ES-I3 (cell line): Measurements from ENCODE around the gene PARD3B.

Experiments used
- H3K36me3 ChIP-seq: 2 replicates; pipeline ENCODE4 v1.6.1; 2013; ENCODE audit warnings: mild to moderate bottlenecking, low read length, control low read depth, moderate library complexity; ENCODE audit not compliant: insufficient read depth
- H3K4me1 ChIP-seq: 2 replicates; pipeline ENCODE4 v1.6.1; 2013; ENCODE audit warnings: mild to moderate bottlenecking, control low read depth, low read length; ENCODE audit not compliant: insufficient read depth
- H3K9ac ChIP-seq: 2 replicates; pipeline ENCODE4 v1.6.1; 2013; ENCODE audit warnings: low read depth, mild to moderate bottlenecking, low read length, moderate library complexity
- H3K9me3 ChIP-seq: 2 replicates; pipeline ENCODE4 v1.6.1; 2013; ENCODE audit warnings: mild to moderate bottlenecking, low read length, moderate library complexity; ENCODE audit not compliant: control insufficient read depth, insufficient read depth

Gene PARD3B

DNA sequence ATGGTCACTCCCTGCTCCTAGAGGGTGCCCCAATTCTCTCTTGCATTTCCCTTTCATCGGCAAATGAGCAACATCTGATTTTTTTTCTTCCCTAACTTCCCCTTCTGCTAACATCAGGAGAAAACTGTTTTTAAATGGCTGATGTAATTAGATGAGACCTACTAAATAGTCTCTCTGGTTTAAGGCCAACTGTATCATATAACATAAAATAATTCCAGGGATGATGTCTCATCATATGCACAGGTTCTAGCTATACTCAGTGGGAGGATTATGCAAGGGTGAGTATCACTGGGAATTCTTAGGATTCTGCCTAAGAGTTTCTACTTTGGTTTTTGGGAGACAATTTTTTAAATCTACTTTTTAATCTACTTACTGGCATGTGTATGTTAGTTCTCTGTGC is 193.4 kb downstream of the PARD3B start:
- H3K9me3 ChIP-seq, result no peaks in the 10 kb centered on the region
- H3K9ac ChIP-seq, result no peak overlapping the region
- H3K4me1 ChIP-seq, result no peaks in the 10 kb centered on the region

DNA sequence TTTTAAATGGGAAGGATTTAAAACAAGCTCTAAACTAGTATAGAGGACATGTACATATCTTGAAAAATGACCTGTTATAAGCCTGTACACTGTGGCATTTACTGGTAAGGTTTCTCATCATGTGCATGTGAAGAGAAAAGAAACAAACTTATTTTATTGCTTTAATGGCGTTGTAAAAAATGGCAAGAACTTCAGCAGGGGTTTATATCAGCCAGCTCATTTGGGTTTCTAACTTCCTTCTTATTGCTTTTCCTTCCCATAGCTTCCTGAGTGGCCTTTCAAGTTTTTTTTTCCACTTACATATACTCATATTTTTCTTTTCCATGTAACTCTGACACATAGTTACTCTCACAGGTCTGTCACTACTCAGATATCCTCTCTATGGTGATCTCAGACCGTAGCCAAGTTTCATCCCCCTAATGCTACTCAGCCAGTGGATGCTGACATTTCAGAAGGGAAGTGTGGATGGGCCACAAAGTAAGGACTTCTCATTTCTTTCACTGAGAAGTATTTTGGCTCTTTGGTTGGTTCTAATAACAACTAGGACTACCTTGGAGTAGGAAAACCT is 198.2 kb downstream of the PARD3B start:
- H3K9ac ChIP-seq, result no peak overlapping the region
- H3K4me1 ChIP-seq, result no peaks in the 10 kb centered on the region
- no peaks in the 10 kb centered on the region for H3K36me3 ChIP-seq

More for the DNA sequence above, 193.4 kb downstream of the PARD3B start:
- H3K36me3 ChIP-seq, result no peaks in the 10 kb centered on the region

GRCh38 chr2:204744506-204744905 is 199.2 kb downstream of the PARD3B start:
- Histone ChIP-seq H3K9ac (no peak overlapping the region), H3K4me1 (no peaks in the 10 kb centered on the region), H3K36me3 (no peaks in the 10 kb centered on the region), H3K9me3 (no peaks in the 10 kb centered on the region)

More for the DNA sequence above, 198.2 kb downstream of the PARD3B start:
- no peaks in the 10 kb centered on the region for H3K9me3 ChIP-seq

GRCh38 chr2:204748286-204748685 is 203.0 kb downstream of the PARD3B start:
- Histone ChIP-seq H3K4me1 (no peaks in the 10 kb centered on the region), H3K36me3 (no peaks in the 10 kb centered on the region), H3K9ac (no peak overlapping the region), H3K9me3 (no peaks in the 10 kb centered on the region)

DNA sequence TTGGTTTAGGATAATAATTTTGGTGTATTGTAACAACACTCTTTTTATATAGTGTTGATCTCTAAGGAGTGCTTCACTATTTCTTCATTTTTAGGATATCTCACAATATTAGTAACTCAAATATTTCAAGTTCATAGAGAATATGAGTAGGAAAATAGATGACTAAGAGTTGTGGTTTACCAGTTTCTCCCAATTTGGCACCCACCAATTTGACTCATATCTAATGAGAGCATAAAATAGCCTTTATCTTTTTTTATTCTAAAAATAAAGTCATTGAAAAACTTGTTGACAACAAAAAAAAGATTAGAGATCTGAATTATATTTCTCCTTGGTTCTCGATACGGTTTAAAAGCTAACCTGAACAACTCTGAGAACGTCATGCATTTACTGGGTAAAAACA is 204.0 kb downstream of the PARD3B start:
- no peak overlapping the region for H3K9ac ChIP-seq
- no peaks in the 10 kb centered on the region for H3K36me3 ChIP-seq
- H3K9me3 ChIP-seq, result no peaks in the 10 kb centered on the region
- H3K4me1 ChIP-seq, result no peaks in the 10 kb centered on the region

DNA sequence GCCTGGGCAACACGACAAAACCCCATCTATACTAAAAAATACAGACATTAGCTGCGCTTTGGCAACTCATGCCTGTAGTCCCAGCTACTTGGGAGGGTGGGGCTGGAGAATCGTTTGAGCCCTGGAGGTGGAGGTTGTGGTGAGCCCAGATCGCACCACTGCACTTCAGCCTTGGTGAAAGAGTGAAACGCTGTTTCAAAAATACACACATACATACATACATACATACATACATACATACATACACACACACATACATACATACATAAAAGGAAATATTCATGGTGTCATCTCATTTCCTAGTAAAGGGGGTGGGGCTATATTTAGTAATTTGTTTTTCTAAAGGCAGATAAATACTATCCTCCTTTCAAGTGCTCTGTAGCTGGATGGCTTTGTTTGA is 205.1 kb downstream of the PARD3B start:
- H3K36me3 ChIP-seq, result no peaks in the 10 kb centered on the region
- H3K9ac ChIP-seq, result no peak overlapping the region
- H3K9me3 ChIP-seq, result no peaks in the 10 kb centered on the region

DNA sequence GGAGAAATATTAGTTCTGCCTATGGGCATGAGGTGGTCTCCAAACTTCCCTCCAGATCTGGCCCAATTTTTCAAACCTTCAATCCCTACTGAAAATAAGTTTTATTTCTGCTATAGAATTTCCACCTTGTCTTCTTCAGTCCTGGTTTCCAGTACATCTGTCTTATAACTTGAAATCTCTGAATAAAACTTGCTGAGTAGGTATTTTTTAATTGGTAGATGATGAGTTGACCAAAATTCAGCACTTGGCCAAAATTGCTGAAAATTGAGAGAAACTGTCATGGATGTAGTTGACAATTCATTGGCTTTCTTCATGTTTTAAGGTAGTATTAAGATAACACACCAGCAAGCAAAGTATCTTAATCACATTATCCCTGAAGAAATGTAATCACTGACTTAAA is 206.2 kb downstream of the PARD3B start:
- H3K9ac ChIP-seq, result no peak overlapping the region

More for the DNA sequence above, 205.1 kb downstream of the PARD3B start:
- no peaks in the 10 kb centered on the region for H3K4me1 ChIP-seq

DNA sequence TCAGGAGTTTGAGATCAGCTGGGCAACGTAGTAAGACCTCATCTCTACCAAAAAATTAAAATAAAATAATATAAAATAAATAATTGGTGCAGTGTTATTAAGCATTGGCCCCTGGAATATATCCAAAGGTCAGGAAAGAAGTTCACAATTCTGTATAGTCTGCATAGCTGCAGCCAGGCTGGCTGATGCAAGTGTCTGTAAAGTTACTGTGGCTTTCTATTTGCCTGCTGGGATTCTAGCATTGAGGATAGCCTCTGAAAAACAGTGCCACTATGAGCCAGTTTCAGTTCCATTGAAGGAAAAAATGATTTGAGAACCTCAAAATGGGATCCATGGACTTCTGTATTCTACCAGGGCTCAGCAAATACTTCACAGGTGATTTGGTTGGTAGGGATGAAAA is 208.6 kb downstream of the PARD3B start:
- Histone ChIP-seq H3K4me1 (no peaks in the 10 kb centered on the region), H3K9ac (no peak overlapping the region), H3K36me3 (no peaks in the 10 kb centered on the region), H3K9me3 (no peaks in the 10 kb centered on the region)

More for the DNA sequence above, 206.2 kb downstream of the PARD3B start:
- H3K36me3 ChIP-seq, result no peaks in the 10 kb centered on the region
- no peaks in the 10 kb centered on the region for H3K9me3 ChIP-seq
- no peaks in the 10 kb centered on the region for H3K4me1 ChIP-seq

DNA sequence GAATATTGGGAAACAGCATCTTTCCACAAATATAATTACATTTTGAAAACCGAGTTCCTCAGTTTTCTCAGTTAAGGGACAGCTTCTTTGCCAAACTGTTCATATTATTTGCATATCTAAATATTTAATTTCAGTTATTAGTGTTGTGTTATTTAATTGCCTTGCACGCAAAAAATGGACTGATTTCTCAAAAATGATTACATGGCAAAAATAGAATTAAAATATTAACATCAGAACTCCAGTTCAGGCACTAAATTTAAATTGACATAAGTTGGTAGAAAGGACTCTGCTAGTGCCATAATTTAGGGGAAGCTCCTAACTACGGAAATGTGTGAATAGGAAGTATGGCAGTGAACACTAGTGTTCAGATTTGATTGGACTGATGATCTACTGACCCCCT is 209.6 kb downstream of the PARD3B start:
- Histone ChIP-seq H3K9me3 (no peaks in the 10 kb centered on the region), H3K36me3 (no peaks in the 10 kb centered on the region), H3K9ac (no peak overlapping the region), H3K4me1 (no peaks in the 10 kb centered on the region)

DNA sequence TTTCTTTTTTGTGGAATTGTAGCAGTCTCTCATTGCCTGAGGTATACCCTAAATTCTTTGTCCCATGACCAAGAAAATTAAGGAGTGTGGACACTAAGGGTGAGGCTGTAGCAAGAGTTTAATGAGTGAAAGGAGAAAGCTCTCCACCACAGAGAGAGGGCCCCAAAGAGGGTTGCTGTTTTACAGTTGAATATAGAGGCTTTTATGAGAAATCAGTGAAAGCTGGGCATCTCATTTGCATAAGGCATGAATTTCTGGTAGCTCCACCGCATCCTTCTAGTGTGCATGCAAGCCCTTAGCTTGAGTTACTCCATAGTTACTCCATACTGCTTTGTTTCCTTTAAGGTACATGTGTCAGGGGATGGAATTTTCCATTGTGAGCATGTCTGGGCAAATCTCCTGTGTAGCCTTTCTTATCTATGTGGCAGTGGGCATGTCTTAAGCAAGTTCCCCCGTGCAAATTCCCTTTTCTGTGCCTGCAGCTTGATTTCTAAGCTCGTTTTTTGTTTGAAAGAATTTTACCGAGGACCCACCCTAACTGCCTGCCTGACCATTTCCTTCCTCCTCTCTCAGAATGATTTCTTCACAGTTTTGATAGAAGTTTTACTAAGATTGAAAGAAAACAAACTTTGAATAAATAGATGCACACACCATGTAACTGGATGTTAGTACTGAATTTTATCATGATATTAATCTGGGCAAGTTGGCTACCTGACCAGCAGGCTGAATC is 218.9 kb downstream of the PARD3B start:
- Histone ChIP-seq H3K4me1 (no peaks in the 10 kb centered on the region), H3K36me3 (no peaks in the 10 kb centered on the region), H3K9ac (no peak overlapping the region), H3K9me3 (peaks cover 17% of the 10 kb centered on the region)

DNA sequence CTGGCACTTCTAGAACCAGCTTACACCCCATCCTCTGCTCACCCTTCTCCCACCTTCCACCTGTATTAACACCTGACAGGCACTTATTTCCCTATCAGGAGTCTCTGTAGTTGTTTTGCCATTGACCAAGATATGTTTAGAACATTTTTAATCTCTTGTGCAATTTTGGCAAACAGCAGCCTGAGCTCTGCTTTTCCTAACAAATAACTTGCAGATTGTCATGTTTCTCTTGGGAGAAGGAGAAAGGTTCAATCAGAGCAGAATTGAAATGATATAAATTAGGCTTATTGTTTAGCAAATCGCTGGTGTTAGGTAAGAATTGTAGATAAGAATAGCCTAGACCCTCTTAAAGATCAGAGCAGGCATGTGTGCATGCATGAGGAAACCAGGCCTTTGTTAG is 225.5 kb downstream of the PARD3B start:
- Histone ChIP-seq H3K4me1 (no peaks in the 10 kb centered on the region), H3K9me3 (no peaks in the 10 kb centered on the region), H3K36me3 (no peaks in the 10 kb centered on the region), H3K9ac (no peak overlapping the region)

DNA sequence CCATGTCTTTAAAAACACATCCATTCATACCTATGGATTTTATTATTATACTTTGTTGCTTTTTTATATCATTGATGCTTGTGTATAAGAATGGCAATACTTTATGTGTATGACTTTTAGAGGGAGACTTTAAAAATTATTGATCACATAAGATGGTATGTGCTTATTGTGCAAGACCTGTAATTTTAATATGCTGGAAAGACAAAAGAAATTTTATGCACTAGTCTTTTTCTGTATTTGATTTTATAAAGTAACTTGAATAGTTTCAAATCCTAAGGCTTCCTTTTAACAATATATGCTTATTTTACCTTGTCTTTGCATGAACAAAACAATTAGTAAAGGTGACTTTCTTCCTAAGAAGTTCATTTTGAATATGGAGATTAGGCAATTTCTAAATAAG is 226.4 kb downstream of the PARD3B start:
- Histone ChIP-seq H3K9me3 (no peaks in the 10 kb centered on the region), H3K4me1 (no peaks in the 10 kb centered on the region), H3K9ac (no peak overlapping the region), H3K36me3 (no peaks in the 10 kb centered on the region)

GRCh38 chr2:204772546-204772945 is 227.3 kb downstream of the PARD3B start:
- no peaks in the 10 kb centered on the region for H3K9me3 ChIP-seq
- no peaks in the 10 kb centered on the region for H3K4me1 ChIP-seq
- no peak overlapping the region for H3K9ac ChIP-seq
- H3K36me3 ChIP-seq, result no peaks in the 10 kb centered on the region

- no peak overlapping the region for H3K9ac ChIP-seq
- no peaks in the 10 kb centered on the region for H3K9me3 ChIP-seq
- no peaks in the 10 kb centered on the region for H3K4me1 ChIP-seq
- no peaks in the 10 kb centered on the region for H3K36me3 ChIP-seq
Observed at GRCh38 chr2:204775766-204776165, 230.5 kb downstream of the PARD3B start.

DNA sequence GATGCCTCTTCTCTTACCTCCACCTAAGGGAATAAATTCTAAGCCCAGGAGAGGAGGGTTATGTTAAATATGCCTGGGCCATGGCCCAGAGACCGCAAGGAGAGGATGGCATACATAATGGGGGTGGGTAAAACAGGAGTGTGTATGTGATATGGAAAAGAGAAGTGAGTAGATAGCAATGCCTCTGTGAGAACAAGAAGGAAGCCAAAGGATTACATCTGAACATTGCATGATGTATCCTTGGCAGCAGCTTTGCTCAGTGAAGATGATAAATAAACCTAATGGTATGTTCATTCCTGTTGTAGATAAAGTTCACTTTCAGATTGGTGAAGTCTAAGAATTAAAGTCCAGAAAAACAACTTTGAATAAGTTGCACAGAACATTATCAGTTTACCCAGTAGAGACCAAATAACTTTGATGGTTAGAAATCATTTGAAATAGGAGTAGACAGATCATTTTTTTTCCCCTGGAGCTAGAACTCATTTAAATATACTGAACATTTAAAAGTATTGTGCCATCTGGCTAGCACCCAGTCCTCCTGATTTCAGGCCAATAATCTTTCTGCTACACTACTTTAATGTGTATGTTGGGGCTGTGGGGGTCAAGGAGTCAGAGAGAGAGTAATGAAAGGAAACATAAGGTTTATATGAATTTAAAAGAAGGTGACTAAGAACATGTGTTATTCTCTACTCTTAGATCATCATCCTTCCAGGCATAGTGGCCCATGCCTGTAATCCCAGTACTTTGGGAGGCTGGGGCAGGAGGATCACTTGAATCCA is 231.7 kb downstream of the PARD3B start:
- Histone ChIP-seq H3K4me1 (no peaks in the 10 kb centered on the region), H3K9me3 (no peaks in the 10 kb centered on the region), H3K36me3 (no peaks in the 10 kb centered on the region), H3K9ac (no peak overlapping the region)
